Transverse colon (tissue), 4 donors: ENCODE measurements around the gene TBX5.

Source experiments
- EP300 ChIP-seq: sonication (generic); formaldehyde crosslinking; IDR thresholded peaks from one replicate; pipeline ENCODE4 v1.6.1; 2017; ENCODE audit warnings: antibody characterized with exemption, low read depth
- POLR2A ChIP-seq: fragments of 450-650 bp; IDR thresholded peaks from one replicate; pipeline ENCODE4 v1.6.1; 2016; ENCODE audit warnings: antibody characterized with exemption, mild to moderate bottlenecking, moderate library complexity
- POLR2AphosphoS5 ChIP-seq, 3 donors: sonication (generic); formaldehyde crosslinking; IDR thresholded peaks; one replicate each; pipeline ENCODE4 v1.6.1; 2016; ENCODE audit warnings: antibody characterized with exemption in 3 of 3
- TF ChIP-seq, protein P1 (sequence below), 5 experiments: fragments of 200-600 bp in 3 of 5; fragments of 450-650 bp in 2 of 5; sonication (generic) in 3 of 5; IDR thresholded peaks; 1 replicate in 2 of 5; 2 replicates in 3 of 5; pipeline ENCODE4 v1.5.1; 2016 to 2017; ENCODE audit warnings: antibody characterized with exemption in 5 of 5, inconsistent platforms in 3 of 5, mild to moderate bottlenecking in 2 of 5, moderate library complexity in 1 of 5

DNA sequence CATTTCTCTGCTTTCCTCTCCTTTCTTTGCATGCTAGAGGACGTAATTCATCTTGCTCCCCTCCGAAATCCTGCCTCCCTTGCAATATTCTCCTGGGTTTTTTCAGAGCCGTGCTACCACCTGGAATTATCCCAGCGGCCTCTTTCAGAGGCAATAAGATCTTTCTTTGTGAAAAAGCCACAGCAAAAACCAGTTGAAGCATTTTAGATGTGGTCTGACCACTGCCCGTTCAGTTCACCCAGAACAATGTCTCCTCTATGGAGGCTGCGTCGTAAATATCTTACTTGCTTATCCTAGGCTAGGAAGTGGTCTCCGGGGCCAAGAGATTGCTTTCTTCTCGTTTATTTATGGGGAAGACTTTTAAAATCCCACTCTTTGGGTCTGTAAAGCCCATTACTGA is 85.8 kb downstream of the TBX5 start:
- TF ChIP-seq POLR2A: no peak
- TF ChIP-seq, protein P1, sequence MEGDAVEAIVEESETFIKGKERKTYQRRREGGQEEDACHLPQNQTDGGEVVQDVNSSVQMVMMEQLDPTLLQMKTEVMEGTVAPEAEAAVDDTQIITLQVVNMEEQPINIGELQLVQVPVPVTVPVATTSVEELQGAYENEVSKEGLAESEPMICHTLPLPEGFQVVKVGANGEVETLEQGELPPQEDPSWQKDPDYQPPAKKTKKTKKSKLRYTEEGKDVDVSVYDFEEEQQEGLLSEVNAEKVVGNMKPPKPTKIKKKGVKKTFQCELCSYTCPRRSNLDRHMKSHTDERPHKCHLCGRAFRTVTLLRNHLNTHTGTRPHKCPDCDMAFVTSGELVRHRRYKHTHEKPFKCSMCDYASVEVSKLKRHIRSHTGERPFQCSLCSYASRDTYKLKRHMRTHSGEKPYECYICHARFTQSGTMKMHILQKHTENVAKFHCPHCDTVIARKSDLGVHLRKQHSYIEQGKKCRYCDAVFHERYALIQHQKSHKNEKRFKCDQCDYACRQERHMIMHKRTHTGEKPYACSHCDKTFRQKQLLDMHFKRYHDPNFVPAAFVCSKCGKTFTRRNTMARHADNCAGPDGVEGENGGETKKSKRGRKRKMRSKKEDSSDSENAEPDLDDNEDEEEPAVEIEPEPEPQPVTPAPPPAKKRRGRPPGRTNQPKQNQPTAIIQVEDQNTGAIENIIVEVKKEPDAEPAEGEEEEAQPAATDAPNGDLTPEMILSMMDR (IDR thresholded peaks at IDR 0.05): no peak
- no peak for TF ChIP-seq EP300
- no peak for TF ChIP-seq POLR2AphosphoS5 (IDR thresholded peaks at IDR 0.05)
